ENCODE results near the gene DPP3. TPM values are rescaled to one million over a fixed set of nuclear protein-coding genes. Genes with fewer than 3 reads are reported as not detected.

The DPP3 gene
- polyA plus RNA-seq, 3 donors = 22.4 to 37.0 (median 26.7) TPM

- no peak overlapping the region for H3K9ac ChIP-seq (ENCODE audit: insufficient read depth, low read length, poor library complexity, severe bottlenecking)
- no peak overlapping the region for H2AFZ ChIP-seq (ENCODE audit: insufficient read depth, low read depth, low read length, poor library complexity, severe bottlenecking)
- H3K4me2 ChIP-seq (replicated peaks; ENCODE audit: extremely low read depth, low read length, poor library complexity, severe bottlenecking) = no peak overlapping the region
- H3K27me3 Mint-ChIP-seq (ENCODE audit: low read depth in 3 of 3) = peaks cover 0 to 3% (median 0%) of the 10 kb centered on the region in 3 donors
- no peaks in the 10 kb centered on the region for H3K79me2 ChIP-seq (ENCODE audit: insufficient read depth, low read length)
- H3K36me3 Mint-ChIP-seq = peaks cover 42 to 64% of the 10 kb centered on the region in 2 donors
- H3K27me3 ChIP-seq (ENCODE audit: control insufficient read depth in 2 of 2, insufficient read depth in 2 of 2, low read length in 2 of 2) = no peaks in the 10 kb centered on the region
- peaks cover 8% of the 10 kb centered on the region for H3K4me1 Mint-ChIP-seq
- H3K4me3 Mint-ChIP-seq = no peak overlapping the region
- TF ChIP-seq CTCF (IDR thresholded peaks at IDR 0.05) = no peak
- H3K9me3 ChIP-seq (replicated peaks in 1 of 2; ENCODE audit: control insufficient read depth in 1 of 2, insufficient read depth in 1 of 2, low read length in 2 of 2) = no peaks in the 10 kb centered on the region
- intact Hi-C loops (cut with micrococcal nuclease) = no loop called here
- no peak overlapping the region for H3K4me3 ChIP-seq (replicated peaks in 1 of 3; ENCODE audit: low read depth in 2 of 3, low read length in 3 of 3)
- H3K4me1 ChIP-seq (ENCODE audit: control insufficient read depth in 1 of 2, insufficient read depth in 2 of 2, low read length in 2 of 2) = peaks cover 2 to 3% of the 10 kb centered on the region in 2 donors
- H4K20me1 ChIP-seq (ENCODE audit: insufficient read depth, low read length) = peaks cover 19% of the 10 kb centered on the region
- 93% methylated on average over 4 of the region's 11 CpGs for WGBS (ENCODE audit: insufficient coverage)
- H3K27ac Mint-ChIP-seq = no peak overlapping the region
- H3K9me3 Mint-ChIP-seq = no peaks in the 10 kb centered on the region
- no peak overlapping the region for H3K27ac ChIP-seq (ENCODE audit: low read depth in 1 of 2, low read length in 2 of 2)
- no peak for DNase-seq
- peaks cover 9 to 49% of the 10 kb centered on the region in 2 donors for H3K36me3 ChIP-seq (replicated peaks in 1 of 2; ENCODE audit: control insufficient read depth in 1 of 2, insufficient read depth in 2 of 2, low read length in 2 of 2)
These were observed 7.1 kb upstream of the DPP3 start for GRCh38 chr11:66473167-66473566.

- Histone ChIP-seq H3K9ac (ENCODE audit: insufficient read depth, low read length, poor library complexity, severe bottlenecking) (no peak overlapping the region), H3K4me2 (replicated peaks; ENCODE audit: extremely low read depth, low read length, poor library complexity, severe bottlenecking) (no peak overlapping the region), H3K4me1 (ENCODE audit: control insufficient read depth in 1 of 2, insufficient read depth in 2 of 2, low read length in 2 of 2) (peaks cover under 1 to 2% of the 10 kb centered on the region in 2 donors), H3K79me2 (ENCODE audit: insufficient read depth, low read length) (peaks cover under 1% of the 10 kb centered on the region), H4K20me1 (ENCODE audit: insufficient read depth, low read length) (peaks cover 18% of the 10 kb centered on the region), H3K27ac (ENCODE audit: low read depth in 1 of 2, low read length in 2 of 2) (no peak overlapping the region), H3K27me3 (ENCODE audit: control insufficient read depth in 2 of 2, insufficient read depth in 2 of 2, low read length in 2 of 2) (no peaks in the 10 kb centered on the region), H3K36me3 (replicated peaks in 1 of 2; ENCODE audit: control insufficient read depth in 1 of 2, insufficient read depth in 2 of 2, low read length in 2 of 2) (peaks cover 9 to 49% of the 10 kb centered on the region in 2 donors), H3K4me3 (replicated peaks in 1 of 3; ENCODE audit: low read depth in 2 of 3, low read length in 3 of 3) (no peak overlapping the region), H2AFZ (ENCODE audit: insufficient read depth, low read depth, low read length, poor library complexity, severe bottlenecking) (no peak overlapping the region), H3K9me3 (replicated peaks in 1 of 2; ENCODE audit: control insufficient read depth in 1 of 2, insufficient read depth in 1 of 2, low read length in 2 of 2) (no peaks in the 10 kb centered on the region)
- 95% methylated on average over 18 of the region's 20 CpGs for whole genome bisulfite sequencing (ENCODE audit: insufficient coverage)
- Mint-ChIP-seq H3K27me3 (ENCODE audit: low read depth in 3 of 3) (peaks cover 0 to 3% (median 0%) of the 10 kb centered on the region in 3 donors), H3K4me3 (no peak overlapping the region), H3K4me1 (peaks cover 7% of the 10 kb centered on the region), H3K9me3 (no peaks in the 10 kb centered on the region), H3K27ac (no peak overlapping the region), H3K36me3 (peaks cover 41 to 58% of the 10 kb centered on the region in 2 donors)
- intact Hi-C loops (cut with micrococcal nuclease) = no loop called here
- TF ChIP-seq CTCF (IDR thresholded peaks at IDR 0.05) = no peak
- DNase-seq = no peak
These were observed 6.4 kb upstream of the DPP3 start for GRCh38 chr11:66473608-66474515.

All from CD14-positive monocyte (primary cell).